Sigmoid colon (tissue), 7 donors: ENCODE data around the gene MYO15A. TPM values are rescaled to one million over a fixed set of nuclear protein-coding genes. Genes with fewer than 3 reads are reported as not detected.

Experiments used
- DNase-seq: peaks from one replicate; pipeline ENCODE4 v3.0.0-alpha.2; 2019
- H3K27ac ChIP-seq, 4 donors: fragments of 200-600 bp; sonication (generic); one replicate each; pipeline ENCODE4 v1.5.1; 2016 to 2019; ENCODE audit warnings: mild to moderate bottlenecking in 1 of 4
- H3K27me3 ChIP-seq, 3 donors: fragments of 200-600 bp; sonication (generic); one replicate each; pipeline ENCODE4 v1.5.1; 2019; ENCODE audit warnings: mild to moderate bottlenecking in 1 of 3
- H3K36me3 ChIP-seq, 4 donors: fragments of 200-600 bp; sonication (generic); one replicate each; pipeline ENCODE4 v1.5.1; 2016 to 2019
- H3K4me1 ChIP-seq, 4 donors: fragments of 200-600 bp; sonication (generic); one replicate each; pipeline ENCODE4 v1.5.1; 2017 to 2019
- H3K4me3 ChIP-seq, 4 donors: fragments of 200-600 bp; sonication (generic); one replicate each; pipeline ENCODE4 v1.5.1; 2017 to 2019; ENCODE audit warnings: mild to moderate bottlenecking in 2 of 4, moderate library complexity in 1 of 4
- H3K9me3 ChIP-seq, 4 donors: fragments of 200-600 bp in 3 of 4; sonication (generic) in 3 of 4; one replicate each; pipeline versions ENCODE4 v1.5.1 to v1.6.1; 2013 to 2019
- EP300 ChIP-seq, 4 donors: sonication (generic); formaldehyde crosslinking; IDR thresholded peaks; one replicate each; pipeline ENCODE4 v1.6.1; 2017; ENCODE audit warnings: antibody characterized with exemption in 4 of 4
- POLR2A ChIP-seq, 2 donors: fragments of 450-650 bp; IDR thresholded peaks; one replicate each; pipeline ENCODE4 v1.6.1; 2016; ENCODE audit warnings: antibody characterized with exemption in 2 of 2, mild to moderate bottlenecking in 2 of 2, moderate library complexity in 2 of 2
- POLR2AphosphoS5 ChIP-seq, 4 donors: sonication (generic); formaldehyde crosslinking; IDR thresholded peaks; one replicate each; pipeline ENCODE4 v1.6.1; 2017; ENCODE audit warnings: antibody characterized with exemption in 4 of 4
- WGBS, 2 donors: extraction: QIAGEN DNeasy Blood & Tissue Kit; methylation state at CpG; one replicate each; pipeline ENCODE4 v1.1.7; 2013; 5-methylcytosine and 5-hydroxymethylcytosine counted together
- intact Hi-C: fragments of 100-400 bp; cut with DNase I; formaldehyde crosslinking; loops from one replicate; pipeline ENCODE4 v1.15.1; 2023
- polyA plus RNA-seq, 3 donors: library from polyadenylated mRNA; stranded (reverse); fragments of 200-250 nt; gene quantifications; one replicate each; pipeline ENCODE4 v1.2.3, GENCODE V29; 2013
- total RNA-seq, 4 donors: library from RNA; depleted of rRNA; stranded (reverse); fragments of >200 nt; gene quantifications; one replicate each; pipeline ENCODE4 v1.1.0, GENCODE V29; 2016
- TF ChIP-seq, protein P1 (sequence below), 4 experiments: fragments of 450-650 bp in 3 of 4; fragments of 200-600 bp in 1 of 4; IDR thresholded peaks; one replicate each; pipeline ENCODE4 v1.5.1; 2016 to 2019; ENCODE audit warnings: antibody characterized with exemption in 4 of 4, mild to moderate bottlenecking in 3 of 4, moderate library complexity in 2 of 4
- donor health status: healthy with polysubstance abuse.
- donor health status: Bipolar disorder and iron deficiency.
- donor health status: healthy.

The MYO15A gene
- total and polyA plus RNA-seq, 7 donors: 0.60 to 3.6 (median 0.72) TPM; not detected in 1

GRCh38 chr17:18089613-18090012 lies 18.9 kb upstream of the MYO15A start:
- intact Hi-C loops: loop anchor here (5.0 kb wide), 1 partner anchor 93 kb away; the partner anchor contains the start of gene ALKBH5
- no peak for DNase-seq
- Histone ChIP-seq H3K4me3 (no peak overlapping the region), H3K9me3 (no peaks in the 10 kb centered on the region), H3K27me3 (no peaks in the 10 kb centered on the region), H3K27ac (no peak overlapping the region), H3K36me3 (peaks cover 6 to 23% (median 10%) of the 10 kb centered on the region in 4 donors), H3K4me1 (peaks cover 0 to 23% (median 10%) of the 10 kb centered on the region in 4 donors)
- WGBS, 2 donors: 98 to 99% methylated on average over 2 of the region's 2 CpGs
- TF ChIP-seq POLR2A (IDR thresholded peaks at IDR 0.05): no peak
- TF ChIP-seq, protein P1, sequence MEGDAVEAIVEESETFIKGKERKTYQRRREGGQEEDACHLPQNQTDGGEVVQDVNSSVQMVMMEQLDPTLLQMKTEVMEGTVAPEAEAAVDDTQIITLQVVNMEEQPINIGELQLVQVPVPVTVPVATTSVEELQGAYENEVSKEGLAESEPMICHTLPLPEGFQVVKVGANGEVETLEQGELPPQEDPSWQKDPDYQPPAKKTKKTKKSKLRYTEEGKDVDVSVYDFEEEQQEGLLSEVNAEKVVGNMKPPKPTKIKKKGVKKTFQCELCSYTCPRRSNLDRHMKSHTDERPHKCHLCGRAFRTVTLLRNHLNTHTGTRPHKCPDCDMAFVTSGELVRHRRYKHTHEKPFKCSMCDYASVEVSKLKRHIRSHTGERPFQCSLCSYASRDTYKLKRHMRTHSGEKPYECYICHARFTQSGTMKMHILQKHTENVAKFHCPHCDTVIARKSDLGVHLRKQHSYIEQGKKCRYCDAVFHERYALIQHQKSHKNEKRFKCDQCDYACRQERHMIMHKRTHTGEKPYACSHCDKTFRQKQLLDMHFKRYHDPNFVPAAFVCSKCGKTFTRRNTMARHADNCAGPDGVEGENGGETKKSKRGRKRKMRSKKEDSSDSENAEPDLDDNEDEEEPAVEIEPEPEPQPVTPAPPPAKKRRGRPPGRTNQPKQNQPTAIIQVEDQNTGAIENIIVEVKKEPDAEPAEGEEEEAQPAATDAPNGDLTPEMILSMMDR (IDR thresholded peaks at IDR 0.05): no peak

- H3K27ac ChIP-seq: no peak overlapping the region
Measured at GRCh38 chr17:18093616-18094408, 14.7 kb upstream of the MYO15A start.

GRCh38 chr17:18094409-18094807 lies 14.1 kb upstream of the MYO15A start:
- no peak overlapping the region for H3K4me3 ChIP-seq
- peaks cover 14 to 69% (median 37%) of the 10 kb centered on the region in 4 donors for H3K36me3 ChIP-seq
- peaks cover 0 to 3% (median 0%) of the 10 kb centered on the region in 4 donors for H3K4me1 ChIP-seq
- no peak overlapping the region for H3K27ac ChIP-seq
- intact Hi-C loops: no loop called here
- 94 to 98% methylated on average over 10 of the region's 10 CpGs for WGBS, 2 donors
- H3K27me3 ChIP-seq: no peaks in the 10 kb centered on the region
- no peak for TF ChIP-seq POLR2A (IDR thresholded peaks at IDR 0.05)
- no peak for TF ChIP-seq POLR2AphosphoS5 (IDR thresholded peaks at IDR 0.05)
- no peak for TF ChIP-seq EP300 (IDR thresholded peaks at IDR 0.05)
- TF ChIP-seq, protein P1 (IDR thresholded peaks at IDR 0.05): no peak
- H3K9me3 ChIP-seq: no peaks in the 10 kb centered on the region
- no peak for DNase-seq

More at GRCh38 chr17:18093616-18094408, 14.7 kb upstream of the MYO15A start:
- H3K9me3 ChIP-seq: no peaks in the 10 kb centered on the region
- TF ChIP-seq EP300 (IDR thresholded peaks at IDR 0.05) (no peak), POLR2AphosphoS5 (IDR thresholded peaks at IDR 0.05) (no peak), POLR2A (IDR thresholded peaks at IDR 0.05) (no peak)
- TF ChIP-seq, protein P1 (IDR thresholded peaks at IDR 0.05): no peak
- intact Hi-C loops: no loop called here
- H3K4me3 ChIP-seq: no peak overlapping the region
- WGBS, 2 donors: 81 to 83% methylated on average over 15 of the region's 15 CpGs
- H3K4me1 ChIP-seq: peaks cover 0 to 7% (median 2%) of the 10 kb centered on the region in 4 donors
- no peak for DNase-seq
- peaks cover 14 to 63% (median 32%) of the 10 kb centered on the region in 4 donors for H3K36me3 ChIP-seq
- H3K27me3 ChIP-seq: no peaks in the 10 kb centered on the region

DNA sequence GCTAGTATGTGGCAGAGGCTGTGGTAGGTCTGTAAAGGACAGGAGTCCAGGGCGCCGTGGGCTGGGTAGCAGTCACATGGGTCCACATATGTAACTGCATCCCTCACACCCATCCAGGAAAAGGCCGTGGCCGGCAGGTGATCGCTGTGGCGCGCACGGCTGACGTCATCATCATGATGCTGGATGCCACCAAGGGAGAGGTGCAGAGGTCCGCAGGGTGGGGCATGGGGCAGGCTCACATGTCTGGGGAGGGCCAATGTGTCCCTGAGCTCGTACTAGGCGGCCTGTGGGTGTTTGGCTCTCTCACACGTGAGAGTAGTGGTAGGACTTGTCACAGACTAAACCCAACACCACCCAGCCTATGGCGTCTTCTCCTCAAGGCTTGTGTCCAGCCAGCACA lies 9.0 kb upstream of the MYO15A start:
- WGBS, 2 donors: 92 to 94% methylated on average over 14 of the region's 14 CpGs
- H3K4me1 ChIP-seq: no peaks in the 10 kb centered on the region
- H3K36me3 ChIP-seq: peaks cover 6 to 92% (median 44%) of the 10 kb centered on the region in 4 donors
- intact Hi-C loops: no loop called here
- H3K9me3 ChIP-seq: no peaks in the 10 kb centered on the region
- H3K27me3 ChIP-seq: no peaks in the 10 kb centered on the region
- H3K4me3 ChIP-seq: no peak overlapping the region
- TF ChIP-seq POLR2A (IDR thresholded peaks at IDR 0.05) (no peak), EP300 (IDR thresholded peaks at IDR 0.05) (no peak), POLR2AphosphoS5 (IDR thresholded peaks at IDR 0.05) (no peak)
- TF ChIP-seq, protein P1 (IDR thresholded peaks at IDR 0.05): no peak
- DNase-seq: no peak
- H3K27ac ChIP-seq: no peak overlapping the region
